Mesothelial cell of epicardium (in vitro differentiated cells): ENCODE measurements around the gene ATP2C2. TPM values are rescaled to one million over a fixed set of nuclear protein-coding genes. Genes with fewer than 3 reads are reported as not detected.
A peak's percentile ranks its signal among the peaks of the same experiment; 100 is the strongest.
"Not testable (repeated sequence)": the region's sequence is repeated elsewhere in the genome, so short reads cannot be mapped to it uniquely, and the experiment has no call there.

ENCODE experiments used
- DNase-seq, 2 experiments: peaks; one replicate each; pipeline ENCODE4 v3.0.0; 2021; ENCODE audit warnings: low spot score in 2 of 2; ENCODE audit not compliant: unreplicated experiment in 2 of 2
- H3K27ac Mint-ChIP-seq: 2 replicates; pipeline ENCODE4 v1.8.0; 2021; ENCODE audit warnings: mixed read lengths
- H3K27me3 Mint-ChIP-seq: 2 replicates; pipeline ENCODE4 v1.8.0; 2021; ENCODE audit warnings: low read depth, mixed read lengths
- H3K36me3 Mint-ChIP-seq: 2 replicates; pipeline ENCODE4 v1.8.0; 2021; ENCODE audit warnings: mixed read lengths
- H3K4me1 Mint-ChIP-seq: 2 replicates; pipeline ENCODE4 v1.8.0; 2021; ENCODE audit warnings: mixed read lengths
- H3K4me3 Mint-ChIP-seq: 2 replicates; pipeline ENCODE4 v1.8.0; 2021; ENCODE audit warnings: mild to moderate bottlenecking, moderate library complexity, mixed read lengths
- H3K9me3 Mint-ChIP-seq: 2 replicates; pipeline ENCODE4 v1.8.0; 2021; ENCODE audit warnings: mixed read lengths
- total RNA-seq: library from RNA; stranded (reverse); gene quantifications from 3 replicates; pipeline ENCODE4 v1.2.1, GENCODE V29; 2021
- TF ChIP-seq, protein P1 (sequence below): fragments of 200-600 bp; sonication (generic); IDR thresholded peaks from one replicate; pipeline ENCODE4 v1.5.0; 2021; ENCODE audit warnings: antibody characterized with exemption; ENCODE audit not compliant: unreplicated experiment

The ATP2C2 gene
- total RNA-seq, 1 donor from 2014 or later, result 47.7 TPM

DNA sequence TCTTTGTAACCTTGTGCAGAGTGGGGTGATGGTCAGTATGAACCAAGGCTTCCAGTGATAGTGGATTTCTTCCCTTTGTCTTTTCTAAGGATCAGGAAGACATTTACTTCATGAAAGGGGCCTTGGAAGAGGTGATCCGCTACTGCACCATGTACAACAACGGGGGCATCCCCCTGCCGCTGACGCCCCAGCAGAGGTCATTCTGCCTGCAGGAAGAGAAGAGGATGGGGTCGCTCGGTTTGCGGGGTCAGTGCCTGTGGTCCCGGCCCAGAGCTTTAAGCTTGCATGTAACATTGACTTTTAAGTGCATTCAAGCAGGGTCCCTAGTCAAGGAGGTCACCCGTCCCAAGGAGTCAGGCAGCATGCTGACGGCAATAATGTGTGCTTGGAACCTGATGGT lies 80.1 kb downstream of the ATP2C2 start:
- Mint-ChIP-seq H3K27me3 (no peaks in the 10 kb centered on the region), H3K4me3 (no peak overlapping the region), H3K27ac (no peak overlapping the region), H3K36me3 (peaks cover 15% of the 10 kb centered on the region), H3K9me3 (no peaks in the 10 kb centered on the region), H3K4me1 (peaks cover 20% of the 10 kb centered on the region)
- no peak for DNase-seq
- TF ChIP-seq, protein P1, sequence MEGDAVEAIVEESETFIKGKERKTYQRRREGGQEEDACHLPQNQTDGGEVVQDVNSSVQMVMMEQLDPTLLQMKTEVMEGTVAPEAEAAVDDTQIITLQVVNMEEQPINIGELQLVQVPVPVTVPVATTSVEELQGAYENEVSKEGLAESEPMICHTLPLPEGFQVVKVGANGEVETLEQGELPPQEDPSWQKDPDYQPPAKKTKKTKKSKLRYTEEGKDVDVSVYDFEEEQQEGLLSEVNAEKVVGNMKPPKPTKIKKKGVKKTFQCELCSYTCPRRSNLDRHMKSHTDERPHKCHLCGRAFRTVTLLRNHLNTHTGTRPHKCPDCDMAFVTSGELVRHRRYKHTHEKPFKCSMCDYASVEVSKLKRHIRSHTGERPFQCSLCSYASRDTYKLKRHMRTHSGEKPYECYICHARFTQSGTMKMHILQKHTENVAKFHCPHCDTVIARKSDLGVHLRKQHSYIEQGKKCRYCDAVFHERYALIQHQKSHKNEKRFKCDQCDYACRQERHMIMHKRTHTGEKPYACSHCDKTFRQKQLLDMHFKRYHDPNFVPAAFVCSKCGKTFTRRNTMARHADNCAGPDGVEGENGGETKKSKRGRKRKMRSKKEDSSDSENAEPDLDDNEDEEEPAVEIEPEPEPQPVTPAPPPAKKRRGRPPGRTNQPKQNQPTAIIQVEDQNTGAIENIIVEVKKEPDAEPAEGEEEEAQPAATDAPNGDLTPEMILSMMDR, result no peak

- peak in 1 of 2 experiments; percentile 31 for DNase-seq
- TF ChIP-seq, protein P1, result no peak
- no peaks in the 10 kb centered on the region for H3K9me3 Mint-ChIP-seq
- H3K27ac Mint-ChIP-seq, result no peak overlapping the region
- H3K4me3 Mint-ChIP-seq, result no peak overlapping the region
- no peaks in the 10 kb centered on the region for H3K27me3 Mint-ChIP-seq
- H3K4me1 Mint-ChIP-seq, result peaks cover 18% of the 10 kb centered on the region
- peaks cover 13% of the 10 kb centered on the region for H3K36me3 Mint-ChIP-seq
Measured at GRCh38 chr16:84449156-84450140, 81.1 kb downstream of the ATP2C2 start.

GRCh38 chr16:84450176-84450865 lies 82.0 kb downstream of the ATP2C2 start:
- peak in 1 of 2 experiments; percentile 29 for DNase-seq
- peaks cover 18% of the 10 kb centered on the region for H3K4me1 Mint-ChIP-seq
- H3K27ac Mint-ChIP-seq, result no peak overlapping the region
- H3K4me3 Mint-ChIP-seq, result no peak overlapping the region
- H3K27me3 Mint-ChIP-seq, result no peaks in the 10 kb centered on the region
- H3K9me3 Mint-ChIP-seq, result no peaks in the 10 kb centered on the region
- TF ChIP-seq, protein P1, result no peak
- peaks cover 14% of the 10 kb centered on the region for H3K36me3 Mint-ChIP-seq

DNA sequence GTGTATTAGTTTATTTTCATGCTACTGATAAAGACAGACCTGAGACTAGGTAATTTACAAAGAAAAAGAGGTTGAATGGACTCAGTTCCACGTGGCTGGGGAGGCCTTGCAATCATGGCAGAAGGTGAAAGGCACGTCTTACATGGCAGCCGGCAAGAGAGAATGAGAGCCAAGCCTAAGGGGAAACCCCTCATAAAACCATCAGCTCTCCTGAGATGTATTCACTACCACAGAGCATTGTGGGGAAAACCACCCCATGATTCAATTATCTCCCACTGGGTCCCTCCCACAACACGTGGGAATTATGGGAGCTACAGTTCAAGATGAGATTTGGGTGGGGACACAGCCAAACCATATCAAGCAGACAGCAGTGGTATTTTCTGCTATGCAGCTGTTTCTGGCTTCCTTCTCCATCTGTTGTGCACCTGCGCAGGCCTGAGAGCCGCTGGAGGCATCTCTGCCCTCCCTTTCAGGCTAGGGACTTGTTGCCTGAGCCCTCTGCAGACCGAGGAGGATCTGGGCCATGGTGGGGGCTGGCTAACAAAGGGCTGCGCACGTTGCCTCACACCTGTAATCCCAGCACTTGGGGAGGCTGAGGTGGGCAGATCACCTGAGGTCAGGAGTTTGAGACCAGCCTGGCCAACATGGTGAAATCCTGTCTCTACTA lies 82.8 kb downstream of the ATP2C2 start:
- H3K4me3 Mint-ChIP-seq, H3K27ac Mint-ChIP-seq, H3K27me3 Mint-ChIP-seq, H3K9me3 Mint-ChIP-seq: not testable (repeated sequence)
- peak in 1 of 2 experiments; percentile 6 for DNase-seq
- Mint-ChIP-seq H3K36me3 (peaks cover 15% of the 10 kb centered on the region), H3K4me1 (peaks cover 10% of the 10 kb centered on the region)

DNA sequence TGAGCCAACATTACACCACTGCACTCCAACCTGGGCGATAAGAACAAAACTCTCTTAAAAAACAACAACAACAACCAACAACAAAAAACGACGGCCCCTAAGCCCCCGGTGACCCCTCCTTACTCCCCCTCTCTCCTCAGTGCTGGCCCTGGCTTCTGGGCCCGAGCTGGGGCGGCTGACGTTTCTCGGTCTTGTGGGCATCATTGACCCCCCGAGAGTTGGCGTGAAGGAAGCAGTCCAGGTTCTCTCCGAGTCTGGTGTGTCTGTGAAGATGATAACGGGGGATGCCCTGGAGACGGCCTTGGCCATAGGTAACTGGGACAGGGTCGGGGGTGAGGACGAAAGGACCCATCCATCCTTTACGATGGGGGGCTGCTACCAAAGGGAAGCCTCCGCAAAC lies 83.4 kb downstream of the ATP2C2 start:
- peak in 1 of 2 experiments; percentile 27 for DNase-seq
- peaks cover 16% of the 10 kb centered on the region for H3K36me3 Mint-ChIP-seq
- H3K4me3 Mint-ChIP-seq, result no peak overlapping the region
- TF ChIP-seq, protein P1, result no peak
- no peaks in the 10 kb centered on the region for H3K9me3 Mint-ChIP-seq
- no peak overlapping the region for H3K27ac Mint-ChIP-seq
- peaks cover 6% of the 10 kb centered on the region for H3K4me1 Mint-ChIP-seq
- no peaks in the 10 kb centered on the region for H3K27me3 Mint-ChIP-seq
